ENCODE results near the gene GYPE. TPM values are rescaled to one million over a fixed set of nuclear protein-coding genes. Genes with fewer than 3 reads are reported as not detected.
"Not testable (repeated sequence)": the region's sequence is repeated elsewhere in the genome, so short reads cannot be mapped to it uniquely, and the experiment has no call there.

Gene GYPE
- total and polyA plus RNA-seq, 4 donors, result 1.2 to 3.0 (median 2.8) TPM

DNA sequence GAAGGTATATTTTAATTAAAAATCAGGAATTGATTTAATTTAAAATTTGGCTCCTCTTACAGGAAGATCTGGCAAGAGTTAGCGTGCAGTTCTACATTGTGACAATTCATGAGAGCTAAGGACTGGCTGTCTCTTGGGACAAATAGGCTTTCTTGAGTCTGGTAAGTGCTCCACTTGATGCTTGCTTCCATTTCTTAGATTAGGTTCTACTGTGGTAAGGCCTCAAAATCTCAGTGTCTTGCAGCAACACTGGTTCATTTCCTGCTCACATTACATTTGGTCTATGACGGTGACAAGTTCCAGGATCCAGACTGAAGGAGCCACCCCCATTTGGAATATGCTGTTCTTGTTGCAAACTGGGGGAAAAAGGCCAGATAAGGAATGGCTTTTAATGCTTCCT is 7.1 kb upstream of the GYPE start:
- not testable (repeated sequence) for H3K27ac ChIP-seq (ENCODE audit: low read depth, low read length); H3K27me3 ChIP-seq (ENCODE audit: control insufficient read depth, insufficient read depth, low read length); DNase-seq (ENCODE audit: low read depth in 4 of 6, low spot score in 6 of 6); H3K4me3 ChIP-seq (ENCODE audit: low read depth, low read length); H3K4me1 ChIP-seq (ENCODE audit: control insufficient read depth, insufficient read depth, low read length); H3K9me3 ChIP-seq (ENCODE audit: control insufficient read depth, insufficient read depth, low read length); H3K36me3 ChIP-seq (ENCODE audit: control insufficient read depth, insufficient read depth, low read length)
- WGBS (ENCODE audit: insufficient coverage), result no CpG with 5 or more reads among the region's 2 CpGs

DNA sequence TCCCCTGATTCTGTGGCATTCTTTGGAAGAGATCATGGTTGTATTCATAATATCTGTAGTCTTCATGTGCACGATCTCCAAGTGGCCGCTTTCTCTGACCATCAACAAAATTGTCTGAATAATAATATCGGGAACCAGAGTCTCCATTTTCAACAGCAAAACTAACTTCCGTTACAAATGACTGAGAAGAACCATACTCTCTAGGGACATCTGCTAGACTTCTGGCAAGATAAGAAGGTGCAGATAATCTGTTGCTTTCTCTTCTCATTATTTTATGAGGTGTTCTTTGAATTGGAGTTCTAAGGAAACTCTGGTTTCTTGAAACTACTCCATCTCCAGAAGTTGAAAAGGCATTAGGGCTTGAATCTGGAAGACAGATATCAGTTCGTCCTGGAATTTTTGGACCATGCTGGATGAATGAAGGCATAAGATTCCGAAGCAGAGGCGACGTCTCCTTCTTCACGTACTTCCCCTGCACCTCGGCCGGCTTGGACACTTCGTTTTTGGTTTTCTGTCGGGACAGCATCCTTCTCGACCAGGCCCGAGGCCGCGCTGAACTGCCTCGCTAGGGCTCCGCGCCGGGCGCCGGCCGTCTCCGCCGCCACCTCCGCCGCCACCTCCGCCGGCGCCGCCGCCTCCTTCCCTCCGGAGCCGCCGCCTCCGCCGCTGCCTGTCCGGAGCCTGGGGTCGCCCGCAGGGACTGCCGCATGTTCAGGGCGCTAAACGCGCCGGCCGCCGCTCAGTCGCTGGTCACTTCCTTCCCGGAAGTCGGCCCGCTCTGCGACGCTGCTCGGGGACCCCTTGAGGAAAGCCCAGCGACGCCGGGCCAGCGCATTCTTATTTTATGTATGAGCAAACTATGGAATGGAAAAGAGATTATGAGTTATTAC is 6.4 kb upstream of the GYPE start:
- DNase-seq (ENCODE audit: low read depth in 4 of 6, low spot score in 6 of 6), result peak in 2 of 6 donors; percentile 45 to 66
- not testable (repeated sequence) for H3K9me3 ChIP-seq (ENCODE audit: control insufficient read depth, insufficient read depth, low read length); H3K4me1 ChIP-seq (ENCODE audit: control insufficient read depth, insufficient read depth, low read length); H3K27me3 ChIP-seq (ENCODE audit: control insufficient read depth, insufficient read depth, low read length); H3K36me3 ChIP-seq (ENCODE audit: control insufficient read depth, insufficient read depth, low read length); H3K27ac ChIP-seq (ENCODE audit: low read depth, low read length)
- WGBS (ENCODE audit: insufficient coverage), result 11% methylated on average over 53 of the region's 59 CpGs
- H3K4me3 ChIP-seq (ENCODE audit: low read depth, low read length), result peak overlapping the region; percentile 22

DNA sequence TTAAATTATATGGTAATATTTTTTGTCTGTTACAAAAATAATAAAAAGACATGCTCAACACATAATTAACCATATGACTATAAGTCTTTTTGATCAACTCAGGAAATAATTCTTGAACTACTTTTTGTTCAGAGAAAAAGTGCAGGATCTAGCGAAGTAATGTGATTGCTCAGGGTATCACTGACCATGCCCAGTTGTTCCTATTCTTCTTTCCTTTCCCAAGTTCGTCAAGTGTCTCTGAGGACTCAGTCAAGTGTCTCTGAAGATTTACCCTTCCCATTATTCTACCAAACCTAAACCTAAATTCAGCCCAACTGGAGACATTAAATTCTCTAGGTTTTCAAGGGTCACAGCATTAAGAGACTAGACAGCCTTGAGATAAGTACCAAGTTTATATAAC is 5.5 kb upstream of the GYPE start:
- not testable (repeated sequence) for H3K27me3 ChIP-seq (ENCODE audit: control insufficient read depth, insufficient read depth, low read length); H3K36me3 ChIP-seq (ENCODE audit: control insufficient read depth, insufficient read depth, low read length); H3K27ac ChIP-seq (ENCODE audit: low read depth, low read length); DNase-seq (ENCODE audit: low read depth in 4 of 6, low spot score in 6 of 6); H3K9me3 ChIP-seq (ENCODE audit: control insufficient read depth, insufficient read depth, low read length); H3K4me3 ChIP-seq (ENCODE audit: low read depth, low read length); H3K4me1 ChIP-seq (ENCODE audit: control insufficient read depth, insufficient read depth, low read length)
- WGBS (ENCODE audit: insufficient coverage), result 80% methylated on average over 1 of the region's 2 CpGs

DNA sequence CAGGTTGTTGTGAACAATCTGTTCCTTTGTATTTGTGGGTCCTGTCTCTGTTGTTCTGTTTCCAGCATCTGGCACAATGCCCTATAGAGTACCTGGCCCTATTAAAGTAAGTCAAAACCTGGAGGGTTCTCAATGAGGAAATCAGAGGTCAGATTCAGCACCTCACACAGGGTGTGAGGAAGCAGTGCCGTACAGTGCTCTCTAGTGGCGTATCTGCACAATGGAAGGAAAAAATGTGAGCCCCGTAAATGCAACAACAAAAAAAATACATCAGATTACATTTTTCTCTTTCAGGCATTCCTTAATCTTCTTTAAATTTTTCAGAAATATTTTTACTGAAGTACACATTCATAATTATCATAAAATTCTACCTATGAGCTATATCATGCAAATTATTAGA is 2.5 kb upstream of the GYPE start:
- H3K9me3 ChIP-seq (ENCODE audit: control insufficient read depth, insufficient read depth, low read length); H3K27ac ChIP-seq (ENCODE audit: low read depth, low read length); H3K4me3 ChIP-seq (ENCODE audit: low read depth, low read length); H3K4me1 ChIP-seq (ENCODE audit: control insufficient read depth, insufficient read depth, low read length); H3K27me3 ChIP-seq (ENCODE audit: control insufficient read depth, insufficient read depth, low read length); H3K36me3 ChIP-seq (ENCODE audit: control insufficient read depth, insufficient read depth, low read length): not testable (repeated sequence)
- DNase-seq (ENCODE audit: low read depth in 4 of 6, low spot score in 6 of 6), result peak in 2 of 6 donors; percentile 16 to 66
- WGBS (ENCODE audit: insufficient coverage), result 52% methylated on average over 2 of the region's 3 CpGs

DNA sequence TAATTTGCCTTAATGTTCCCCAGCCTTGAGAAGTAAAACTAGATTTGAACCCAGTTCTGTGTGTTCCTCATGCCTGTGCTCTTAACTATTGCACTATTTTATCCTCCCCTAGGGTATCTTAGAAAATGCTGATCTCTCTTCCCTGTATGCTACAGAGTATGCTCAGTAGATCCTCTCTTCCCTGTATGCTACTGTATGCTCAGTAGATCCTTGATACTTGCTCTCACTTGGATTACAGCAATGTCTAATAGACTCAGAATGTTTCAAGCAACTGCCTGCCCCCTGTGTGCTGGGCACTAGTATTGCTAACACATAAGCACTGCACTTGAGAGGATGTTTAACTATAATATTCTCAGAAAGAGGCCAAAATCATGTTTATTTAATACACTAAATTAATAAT is 928 bp downstream of the GYPE start:
- not testable (repeated sequence) for H3K4me1 ChIP-seq (ENCODE audit: control insufficient read depth, insufficient read depth, low read length); H3K27ac ChIP-seq (ENCODE audit: low read depth, low read length); H3K27me3 ChIP-seq (ENCODE audit: control insufficient read depth, insufficient read depth, low read length); H3K9me3 ChIP-seq (ENCODE audit: control insufficient read depth, insufficient read depth, low read length); DNase-seq (ENCODE audit: low read depth in 4 of 6, low spot score in 6 of 6); H3K36me3 ChIP-seq (ENCODE audit: control insufficient read depth, insufficient read depth, low read length); H3K4me3 ChIP-seq (ENCODE audit: low read depth, low read length)

DNA sequence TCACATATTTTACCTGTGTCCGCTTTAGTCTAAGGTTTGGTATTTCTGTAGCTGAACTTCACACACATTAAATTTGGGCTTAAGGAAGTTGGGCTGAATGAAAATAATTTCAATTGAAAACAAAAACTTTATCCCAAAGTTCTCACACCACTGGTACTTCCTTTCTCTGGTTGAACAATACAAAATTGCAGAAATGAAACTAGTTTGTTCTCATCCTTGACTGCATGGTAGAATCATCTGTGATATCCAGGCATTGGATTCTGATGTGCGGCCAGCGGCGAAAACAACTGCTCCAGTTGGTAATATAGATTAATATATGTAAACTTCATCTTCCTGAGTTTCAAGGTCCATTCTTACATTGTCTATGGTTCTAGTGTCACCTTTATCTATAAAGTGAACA is 15.0 kb downstream of the GYPE start:
- H3K4me3 ChIP-seq (ENCODE audit: low read depth, low read length); H3K36me3 ChIP-seq (ENCODE audit: control insufficient read depth, insufficient read depth, low read length); H3K9me3 ChIP-seq (ENCODE audit: control insufficient read depth, insufficient read depth, low read length); DNase-seq (ENCODE audit: low read depth in 4 of 6, low spot score in 6 of 6); H3K4me1 ChIP-seq (ENCODE audit: control insufficient read depth, insufficient read depth, low read length); H3K27ac ChIP-seq (ENCODE audit: low read depth, low read length); H3K27me3 ChIP-seq (ENCODE audit: control insufficient read depth, insufficient read depth, low read length): not testable (repeated sequence)
- no CpG with 5 or more reads among the region's 4 CpGs for WGBS (ENCODE audit: insufficient coverage)

DNA sequence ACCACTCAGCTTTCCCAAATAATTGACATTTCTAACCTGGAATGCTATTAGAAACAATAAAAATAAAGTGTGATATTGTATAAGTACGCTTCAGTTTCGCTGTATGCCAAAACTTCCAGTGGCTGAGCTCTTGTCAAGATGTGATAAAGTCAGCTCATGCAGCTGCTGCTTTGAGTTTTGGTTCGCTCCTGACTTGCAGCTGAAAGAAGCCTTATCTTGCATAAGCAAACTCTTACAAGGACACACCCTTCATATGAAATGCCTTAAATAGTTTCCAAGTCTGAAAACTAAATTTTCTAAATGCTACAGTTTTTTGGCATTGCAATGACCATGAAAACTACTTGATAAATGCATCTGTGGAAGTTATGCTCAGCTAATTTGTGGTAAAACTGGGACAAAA is 17.2 kb downstream of the GYPE start:
- no CpG with 5 or more reads among the region's 3 CpGs for WGBS (ENCODE audit: insufficient coverage)
- H3K36me3 ChIP-seq (ENCODE audit: control insufficient read depth, insufficient read depth, low read length); H3K4me1 ChIP-seq (ENCODE audit: control insufficient read depth, insufficient read depth, low read length); H3K27ac ChIP-seq (ENCODE audit: low read depth, low read length); H3K27me3 ChIP-seq (ENCODE audit: control insufficient read depth, insufficient read depth, low read length); H3K4me3 ChIP-seq (ENCODE audit: low read depth, low read length); H3K9me3 ChIP-seq (ENCODE audit: control insufficient read depth, insufficient read depth, low read length); DNase-seq (ENCODE audit: low read depth in 4 of 6, low spot score in 6 of 6): not testable (repeated sequence)

DNA sequence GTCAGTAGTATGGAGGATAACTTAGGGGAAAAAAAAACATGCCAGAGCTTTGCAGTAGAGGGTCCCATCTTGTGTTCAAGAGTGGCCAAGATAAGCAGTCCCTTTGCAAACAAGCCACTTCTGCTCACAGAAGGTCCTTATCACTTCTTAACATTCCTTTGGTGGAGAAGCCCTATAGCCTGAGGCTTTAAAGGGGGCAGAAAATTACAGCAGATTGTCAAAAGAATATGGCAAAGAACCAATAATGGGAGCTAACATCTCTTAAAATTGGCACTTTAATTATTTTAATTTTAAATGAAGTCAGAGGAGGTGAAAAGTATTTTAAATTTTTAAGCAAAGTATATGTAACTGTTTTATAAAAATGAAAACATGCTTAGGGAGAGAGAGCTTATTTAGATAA is 20.4 kb downstream of the GYPE start:
- H3K4me1 ChIP-seq (ENCODE audit: control insufficient read depth, insufficient read depth, low read length); H3K9me3 ChIP-seq (ENCODE audit: control insufficient read depth, insufficient read depth, low read length); H3K27me3 ChIP-seq (ENCODE audit: control insufficient read depth, insufficient read depth, low read length); H3K4me3 ChIP-seq (ENCODE audit: low read depth, low read length); DNase-seq (ENCODE audit: low read depth in 4 of 6, low spot score in 6 of 6); H3K27ac ChIP-seq (ENCODE audit: low read depth, low read length); H3K36me3 ChIP-seq (ENCODE audit: control insufficient read depth, insufficient read depth, low read length): not testable (repeated sequence)

DNA sequence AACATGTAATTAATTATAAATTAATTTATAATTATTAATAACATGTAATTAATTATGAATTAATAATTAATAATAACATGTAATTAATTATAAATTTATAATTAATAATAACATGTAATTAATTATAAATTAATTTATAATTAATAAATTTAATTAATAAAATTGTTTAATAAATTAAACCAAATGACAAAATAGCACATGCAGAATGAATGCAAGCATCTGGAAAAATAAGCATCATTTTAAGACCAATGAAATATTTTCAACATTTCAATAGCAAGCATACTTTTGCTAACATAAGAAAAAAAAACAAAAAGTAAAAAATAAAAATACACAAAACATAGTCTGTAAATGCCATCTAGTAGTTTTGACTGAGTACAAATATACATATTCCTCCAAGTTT is 21.8 kb downstream of the GYPE start:
- no peak overlapping the region for H3K27ac ChIP-seq (ENCODE audit: low read depth, low read length)
- no peak for DNase-seq (ENCODE audit: low read depth in 4 of 6, low spot score in 6 of 6)
- no peaks in the 10 kb centered on the region for H3K27me3 ChIP-seq (ENCODE audit: control insufficient read depth, insufficient read depth, low read length)
- no peaks in the 10 kb centered on the region for H3K36me3 ChIP-seq (ENCODE audit: control insufficient read depth, insufficient read depth, low read length)
- no peaks in the 10 kb centered on the region for H3K4me1 ChIP-seq (ENCODE audit: control insufficient read depth, insufficient read depth, low read length)
- no peaks in the 10 kb centered on the region for H3K9me3 ChIP-seq (ENCODE audit: control insufficient read depth, insufficient read depth, low read length)
- no peak overlapping the region for H3K4me3 ChIP-seq (ENCODE audit: low read depth, low read length)

DNA sequence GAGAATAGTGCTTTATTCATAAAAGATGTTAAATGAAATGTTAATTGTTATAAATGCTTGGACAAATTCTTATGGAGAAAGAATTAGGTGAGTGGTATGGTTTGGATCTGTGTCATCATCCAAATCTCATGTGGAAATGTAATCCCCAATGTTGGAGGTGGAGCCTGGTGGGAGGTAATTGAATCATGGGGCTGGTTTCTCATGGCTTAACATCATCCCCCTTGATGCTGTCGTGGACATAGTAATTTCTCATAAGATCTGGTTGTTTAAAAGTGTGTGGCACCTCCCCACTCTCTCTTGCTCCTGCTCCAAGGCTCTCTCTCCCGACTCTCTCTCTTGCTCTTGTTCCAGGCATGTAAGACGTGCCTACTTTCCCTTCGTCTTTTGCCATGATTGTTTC is 22.5 kb downstream of the GYPE start:
- Histone ChIP-seq H3K9me3 (ENCODE audit: control insufficient read depth, insufficient read depth, low read length) (no peaks in the 10 kb centered on the region), H3K4me3 (ENCODE audit: low read depth, low read length) (no peak overlapping the region), H3K27ac (ENCODE audit: low read depth, low read length) (no peak overlapping the region), H3K4me1 (ENCODE audit: control insufficient read depth, insufficient read depth, low read length) (no peaks in the 10 kb centered on the region), H3K27me3 (ENCODE audit: control insufficient read depth, insufficient read depth, low read length) (no peaks in the 10 kb centered on the region), H3K36me3 (ENCODE audit: control insufficient read depth, insufficient read depth, low read length) (no peaks in the 10 kb centered on the region)
- no peak for DNase-seq (ENCODE audit: low read depth in 4 of 6, low spot score in 6 of 6)
- no CpG with 5 or more reads among the region's 4 CpGs for WGBS (ENCODE audit: insufficient coverage)

Data from spinal cord (tissue), 10 donors.